Esophagus squamous epithelium (tissue), 4 donors: ENCODE measurements around the gene GAS7.

ENCODE experiments used
- POLR2A ChIP-seq, 4 donors: fragments of 450-650 bp; IDR thresholded peaks; one replicate each; pipeline ENCODE4 v1.6.1; 2017; ENCODE audit warnings: antibody characterized with exemption in 4 of 4, mild to moderate bottlenecking in 4 of 4, moderate library complexity in 3 of 4
- TF ChIP-seq, protein P1 (sequence below), 6 experiments: fragments of 450-650 bp in 4 of 6; fragments of 200-600 bp in 2 of 6; sonication (generic) in 2 of 6; IDR thresholded peaks; one replicate each; pipeline ENCODE4 v1.5.1; 2016 to 2019; ENCODE audit warnings: antibody characterized with exemption in 6 of 6, mild to moderate bottlenecking in 4 of 6, moderate library complexity in 4 of 6

DNA sequence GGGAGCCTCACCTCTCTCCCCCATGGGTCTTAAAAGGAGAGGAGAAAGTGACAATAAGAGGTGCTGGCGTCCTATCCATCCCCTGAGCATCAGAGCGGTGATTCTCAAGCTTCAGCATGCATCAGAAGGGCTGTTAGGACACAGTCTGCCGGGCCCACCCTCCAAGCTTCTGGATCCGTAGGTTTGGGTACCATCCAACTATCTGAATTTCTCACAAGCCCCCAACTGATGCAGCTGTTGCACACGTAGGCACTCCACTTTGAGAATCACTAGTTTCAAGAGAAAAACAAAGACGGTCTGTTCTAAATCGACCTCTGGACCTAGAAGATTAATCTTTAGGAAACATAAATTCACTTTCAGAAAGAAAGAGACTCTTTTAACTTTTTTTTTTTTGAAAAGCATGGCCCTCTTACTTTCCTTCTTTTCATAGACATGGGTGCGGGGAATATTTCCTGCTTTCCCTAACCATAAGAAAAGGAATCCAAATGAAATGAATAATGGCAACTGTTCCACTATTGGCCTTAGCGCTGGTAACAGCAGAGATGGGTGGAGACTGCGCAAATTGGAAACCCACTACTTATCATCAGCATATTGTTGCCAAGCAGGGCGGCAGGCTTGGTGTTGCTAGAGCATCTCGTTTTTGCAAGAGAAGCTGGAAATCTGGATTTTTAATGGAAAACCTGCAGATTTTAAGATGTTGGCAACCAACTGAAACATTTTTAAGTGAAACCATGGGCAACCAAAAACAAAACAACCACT is 144.4 kb downstream of the GAS7 start:
- no peak for TF ChIP-seq POLR2A (IDR thresholded peaks at IDR 0.05)
- TF ChIP-seq, protein P1, sequence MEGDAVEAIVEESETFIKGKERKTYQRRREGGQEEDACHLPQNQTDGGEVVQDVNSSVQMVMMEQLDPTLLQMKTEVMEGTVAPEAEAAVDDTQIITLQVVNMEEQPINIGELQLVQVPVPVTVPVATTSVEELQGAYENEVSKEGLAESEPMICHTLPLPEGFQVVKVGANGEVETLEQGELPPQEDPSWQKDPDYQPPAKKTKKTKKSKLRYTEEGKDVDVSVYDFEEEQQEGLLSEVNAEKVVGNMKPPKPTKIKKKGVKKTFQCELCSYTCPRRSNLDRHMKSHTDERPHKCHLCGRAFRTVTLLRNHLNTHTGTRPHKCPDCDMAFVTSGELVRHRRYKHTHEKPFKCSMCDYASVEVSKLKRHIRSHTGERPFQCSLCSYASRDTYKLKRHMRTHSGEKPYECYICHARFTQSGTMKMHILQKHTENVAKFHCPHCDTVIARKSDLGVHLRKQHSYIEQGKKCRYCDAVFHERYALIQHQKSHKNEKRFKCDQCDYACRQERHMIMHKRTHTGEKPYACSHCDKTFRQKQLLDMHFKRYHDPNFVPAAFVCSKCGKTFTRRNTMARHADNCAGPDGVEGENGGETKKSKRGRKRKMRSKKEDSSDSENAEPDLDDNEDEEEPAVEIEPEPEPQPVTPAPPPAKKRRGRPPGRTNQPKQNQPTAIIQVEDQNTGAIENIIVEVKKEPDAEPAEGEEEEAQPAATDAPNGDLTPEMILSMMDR (IDR thresholded peaks at IDR 0.05), result no peak
